Astrocyte (in vitro differentiated cells and primary cell): ENCODE measurements around the gene DMBX1. TPM values are rescaled to one million over a fixed set of nuclear protein-coding genes. Genes with fewer than 3 reads are reported as not detected.

Source experiments
- DNase-seq: peaks from one replicate; pipeline ENCODE4 v3.0.0-alpha.2; 2010; ENCODE audit warnings: low read depth
- FAIRE-seq: peaks from 2 replicates; lab custom pipeline; 2011; peaks lifted over from hg19 to GRCh38; lab: Jason Lieb, UNC
- H2AFZ ChIP-seq: 2 replicates; pipeline ENCODE4 v1.6.0; 2012; ENCODE audit warnings: low read depth, low read length, inconsistent platforms
- H3K27ac ChIP-seq: 2 replicates; pipeline ENCODE4 v1.5.1; 2011; ENCODE audit warnings: low read depth, low read length, inconsistent platforms
- H3K27me3 ChIP-seq: 2 replicates; pipeline ENCODE4 v1.6.0; 2011; ENCODE audit warnings: low read length, inconsistent platforms; ENCODE audit not compliant: insufficient read depth
- H3K36me3 ChIP-seq: 2 replicates; pipeline ENCODE4 v1.5.1; 2011; ENCODE audit warnings: low read length, inconsistent platforms; ENCODE audit not compliant: insufficient read depth
- H3K4me1 ChIP-seq: 2 replicates; pipeline ENCODE4 v1.5.1; 2011; ENCODE audit warnings: low read length, inconsistent platforms; ENCODE audit not compliant: insufficient read depth
- H3K4me2 ChIP-seq: 2 replicates; pipeline ENCODE4 v1.6.0; 2012; ENCODE audit warnings: low read length, inconsistent platforms
- H3K4me3 ChIP-seq: 2 replicates; pipeline ENCODE4 v1.5.1; 2011; ENCODE audit warnings: low read depth, mild to moderate bottlenecking, low read length, inconsistent platforms; ENCODE audit not compliant: insufficient read depth
- H3K79me2 ChIP-seq: 2 replicates; pipeline ENCODE4 v1.6.0; 2012; ENCODE audit warnings: mild to moderate bottlenecking, low read length, inconsistent platforms; ENCODE audit not compliant: insufficient read depth
- H3K9ac ChIP-seq: 2 replicates; pipeline ENCODE4 v1.6.0; 2012; ENCODE audit warnings: mild to moderate bottlenecking, low read length, inconsistent platforms
- H3K9me3 ChIP-seq: 2 replicates; pipeline ENCODE4 v1.5.1; 2012; ENCODE audit warnings: low read depth, mild to moderate bottlenecking, low read length, inconsistent platforms; ENCODE audit not compliant: insufficient read depth
- H4K20me1 ChIP-seq: 2 replicates; pipeline ENCODE4 v1.6.0; 2012; ENCODE audit warnings: low read length, inconsistent platforms; ENCODE audit not compliant: insufficient read depth
- H3K27ac Mint-ChIP-seq: one replicate; pipeline ENCODE4 v1.8.0; 2021; ENCODE audit warnings: mild to moderate bottlenecking, mixed read lengths; ENCODE audit not compliant: unreplicated experiment
- H3K27me3 Mint-ChIP-seq: one replicate; pipeline ENCODE4 v1.8.0; 2021; ENCODE audit warnings: low read depth, mixed read lengths; ENCODE audit not compliant: unreplicated experiment
- H3K36me3 Mint-ChIP-seq: one replicate; pipeline ENCODE4 v1.8.0; 2021; ENCODE audit warnings: low read depth, mixed read lengths; ENCODE audit not compliant: unreplicated experiment
- H3K4me1 Mint-ChIP-seq: one replicate; pipeline ENCODE4 v1.8.0; 2021; ENCODE audit warnings: low read depth, mixed read lengths; ENCODE audit not compliant: unreplicated experiment
- H3K4me3 Mint-ChIP-seq: one replicate; pipeline ENCODE4 v1.8.0; 2021; ENCODE audit warnings: mild to moderate bottlenecking, moderate library complexity, mixed read lengths; ENCODE audit not compliant: unreplicated experiment
- H3K9me3 Mint-ChIP-seq: one replicate; pipeline ENCODE4 v1.8.0; 2021; ENCODE audit warnings: mild to moderate bottlenecking, mixed read lengths; ENCODE audit not compliant: unreplicated experiment
- EZH2 ChIP-seq: IDR thresholded peaks from 2 replicates; pipeline ENCODE4 v1.6.1; 2012; ENCODE audit warnings: mild to moderate bottlenecking, low read length, inconsistent platforms; ENCODE audit not compliant: insufficient read depth
- total RNA-seq: library from RNA; stranded (reverse); gene quantifications from 2 replicates; pipeline ENCODE4 v1.2.1, GENCODE V29; 2021
- TF ChIP-seq, protein P1 (sequence below): IDR thresholded peaks from 2 replicates; pipeline ENCODE4 v1.5.1; 2011; ENCODE audit warnings: low read depth, mild to moderate bottlenecking, inconsistent platforms, low read length, moderate library complexity; ENCODE audit not compliant: insufficient read depth

The DMBX1 gene
- total RNA-seq, 1 donor from 2014 or later, result 0.07 TPM

DNA sequence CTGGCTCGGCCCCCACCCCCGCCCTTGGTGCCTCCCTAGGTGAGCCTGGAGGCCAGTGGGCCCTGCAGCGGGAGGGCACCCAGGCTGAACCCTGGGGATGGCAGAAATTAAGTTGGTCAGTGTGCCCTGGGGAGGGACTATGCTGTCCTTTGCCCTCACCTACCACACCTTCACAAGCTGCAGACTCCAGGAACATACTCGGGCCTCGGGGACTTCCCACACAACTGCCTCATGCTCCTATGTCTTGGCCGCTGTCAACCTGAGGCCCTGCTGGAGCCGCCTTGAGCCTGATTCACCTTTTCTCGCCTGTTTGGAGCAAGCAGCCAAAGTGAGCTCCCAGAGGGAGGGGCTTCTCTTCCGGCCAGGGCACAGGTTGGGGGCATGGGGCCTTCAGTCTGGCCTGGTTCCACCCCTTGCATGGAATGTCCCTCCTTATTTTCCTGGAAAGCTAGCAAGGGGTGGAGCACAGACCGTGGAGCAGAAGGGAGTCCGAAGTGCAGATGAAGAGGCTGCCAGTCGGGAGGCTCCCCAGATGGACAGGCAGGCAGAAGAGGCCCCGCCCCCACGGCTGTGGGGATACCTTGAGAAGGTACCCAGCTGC is 37.2 kb downstream of the DMBX1 start:
- Histone ChIP-seq H3K36me3 (no peaks in the 10 kb centered on the region), H3K9me3 (no peaks in the 10 kb centered on the region), H3K79me2 (no peaks in the 10 kb centered on the region), H3K27ac (no peak overlapping the region), H3K4me3 (no peak overlapping the region), H3K27me3 (peaks cover 38% of the 10 kb centered on the region), H3K4me1 (peaks cover 12% of the 10 kb centered on the region), H3K4me2 (no peak overlapping the region), H4K20me1 (no peaks in the 10 kb centered on the region), H2AFZ (no peak overlapping the region), H3K9ac (no peak overlapping the region)
- TF ChIP-seq, protein P1, sequence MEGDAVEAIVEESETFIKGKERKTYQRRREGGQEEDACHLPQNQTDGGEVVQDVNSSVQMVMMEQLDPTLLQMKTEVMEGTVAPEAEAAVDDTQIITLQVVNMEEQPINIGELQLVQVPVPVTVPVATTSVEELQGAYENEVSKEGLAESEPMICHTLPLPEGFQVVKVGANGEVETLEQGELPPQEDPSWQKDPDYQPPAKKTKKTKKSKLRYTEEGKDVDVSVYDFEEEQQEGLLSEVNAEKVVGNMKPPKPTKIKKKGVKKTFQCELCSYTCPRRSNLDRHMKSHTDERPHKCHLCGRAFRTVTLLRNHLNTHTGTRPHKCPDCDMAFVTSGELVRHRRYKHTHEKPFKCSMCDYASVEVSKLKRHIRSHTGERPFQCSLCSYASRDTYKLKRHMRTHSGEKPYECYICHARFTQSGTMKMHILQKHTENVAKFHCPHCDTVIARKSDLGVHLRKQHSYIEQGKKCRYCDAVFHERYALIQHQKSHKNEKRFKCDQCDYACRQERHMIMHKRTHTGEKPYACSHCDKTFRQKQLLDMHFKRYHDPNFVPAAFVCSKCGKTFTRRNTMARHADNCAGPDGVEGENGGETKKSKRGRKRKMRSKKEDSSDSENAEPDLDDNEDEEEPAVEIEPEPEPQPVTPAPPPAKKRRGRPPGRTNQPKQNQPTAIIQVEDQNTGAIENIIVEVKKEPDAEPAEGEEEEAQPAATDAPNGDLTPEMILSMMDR, result no peak
- TF ChIP-seq EZH2, result no peak
- Mint-ChIP-seq H3K27ac (no peak overlapping the region), H3K9me3 (peaks cover 2% of the 10 kb centered on the region), H3K4me1 (peaks cover 14% of the 10 kb centered on the region), H3K36me3 (peaks cover 3% of the 10 kb centered on the region), H3K27me3 (peaks cover 64% of the 10 kb centered on the region), H3K4me3 (no peak overlapping the region)
- FAIRE-seq (no peak), DNase-seq (no peak)

DNA sequence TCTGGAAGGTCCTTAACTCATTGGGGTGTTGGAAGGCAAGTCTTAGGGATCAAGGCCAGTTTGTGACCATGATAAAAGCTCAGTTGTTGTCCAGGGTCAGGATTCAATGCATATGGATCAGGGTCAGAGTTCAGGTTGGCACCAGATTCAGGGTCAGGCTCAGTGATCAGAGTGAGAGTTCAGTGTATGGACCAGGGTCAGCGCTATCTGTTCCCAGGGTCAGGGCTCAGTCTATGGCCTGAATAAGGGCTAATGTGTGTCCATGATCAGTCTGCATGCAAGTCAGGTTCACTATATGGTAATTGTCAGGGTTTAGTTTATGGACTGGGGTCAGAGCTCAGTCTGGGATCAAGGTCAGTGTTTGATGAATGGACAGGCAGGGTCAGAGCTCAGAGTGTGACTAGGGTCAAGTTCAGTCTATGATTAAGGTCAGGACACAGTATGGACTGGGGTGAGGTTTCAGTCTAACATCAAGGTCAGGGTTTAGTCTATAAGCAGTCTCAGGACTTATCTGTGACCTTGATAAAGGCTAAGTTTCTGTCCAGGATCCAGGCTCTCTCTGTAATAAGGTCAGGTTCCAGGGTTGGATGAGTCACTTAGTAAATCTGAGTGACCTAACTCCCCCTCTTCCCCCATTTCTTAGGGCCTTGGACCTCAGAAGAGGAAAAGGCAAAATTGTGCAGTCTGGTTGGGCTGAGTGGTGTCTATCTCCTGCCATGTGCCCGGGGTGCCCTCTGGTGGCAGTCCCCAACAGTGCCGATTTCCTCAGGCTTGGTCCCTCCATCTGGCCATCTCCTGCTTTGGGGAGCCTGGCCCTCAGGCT is 38.0 kb downstream of the DMBX1 start:
- Histone ChIP-seq H3K9me3 (no peaks in the 10 kb centered on the region), H3K4me1 (peaks cover 3% of the 10 kb centered on the region), H3K4me2 (no peak overlapping the region), H3K36me3 (no peaks in the 10 kb centered on the region), H2AFZ (no peak overlapping the region), H3K4me3 (no peak overlapping the region), H3K9ac (no peak overlapping the region), H3K27me3 (peaks cover 39% of the 10 kb centered on the region), H3K79me2 (no peaks in the 10 kb centered on the region), H4K20me1 (no peaks in the 10 kb centered on the region), H3K27ac (no peak overlapping the region)
- FAIRE-seq (no peak), DNase-seq (no peak)
- H3K9me3 Mint-ChIP-seq, result peaks cover 2% of the 10 kb centered on the region
- peaks cover 3% of the 10 kb centered on the region for H3K36me3 Mint-ChIP-seq
- no peak for TF ChIP-seq EZH2
- TF ChIP-seq, protein P1, result peak; percentile 93
- peaks cover 10% of the 10 kb centered on the region for H3K4me1 Mint-ChIP-seq
- no peak overlapping the region for H3K4me3 Mint-ChIP-seq
- peaks cover 69% of the 10 kb centered on the region for H3K27me3 Mint-ChIP-seq
- H3K27ac Mint-ChIP-seq, result no peak overlapping the region
